D341Med (cell line): ENCODE data around the gene PPA1.
A peak's percentile ranks its signal among the peaks of the same experiment; 100 is the strongest.
"Not testable (repeated sequence)": the region's sequence is repeated elsewhere in the genome, so short reads cannot be mapped to it uniquely, and the experiment has no call there.

Experiments used
- DNase-seq: peaks from one replicate; pipeline ENCODE4 v3.0.0; 2012; ENCODE audit warnings: low spot score

The PPA1 gene

GRCh38 chr10:70254778-70255328 lies 21.6 kb upstream of the PPA1 start:
- no peak for DNase-seq

GRCh38 chr10:70253878-70254765 lies 20.9 kb upstream of the PPA1 start:
- DNase-seq = no peak

- no peak for DNase-seq
Observed at GRCh38 chr10:70250961-70251680, 17.9 kb upstream of the PPA1 start.

- no peak for DNase-seq
Observed at GRCh38 chr10:70247360-70247759, 14.1 kb upstream of the PPA1 start.

- no peak for DNase-seq
Observed at GRCh38 chr10:70241081-70241480, 7.9 kb upstream of the PPA1 start.

- DNase-seq = not testable (repeated sequence)
Observed at GRCh38 chr10:70239986-70240385, 6.8 kb upstream of the PPA1 start.

- not testable (repeated sequence) for DNase-seq
Observed at GRCh38 chr10:70239077-70239976, 6.1 kb upstream of the PPA1 start.

GRCh38 chr10:70237958-70238536 lies 4.8 kb upstream of the PPA1 start:
- DNase-seq = not testable (repeated sequence)

- DNase-seq = no peak
Observed at GRCh38 chr10:70234668-70235447, 1.6 kb upstream of the PPA1 start.

- DNase-seq = peak; percentile 47
Observed at GRCh38 chr10:70233939-70234300, 691 bp upstream of the PPA1 start.

GRCh38 chr10:70232859-70233108 lies 445 bp downstream of the PPA1 start:
- no peak for DNase-seq

GRCh38 chr10:70232155-70232858 lies 922 bp downstream of the PPA1 start:
- DNase-seq = no peak

- DNase-seq = no peak
Observed at GRCh38 chr10:70228491-70228890, 4.7 kb downstream of the PPA1 start.

- no peak for DNase-seq
Observed at GRCh38 chr10:70227548-70228320, 5.5 kb downstream of the PPA1 start.

GRCh38 chr10:70223728-70224127 lies 9.5 kb downstream of the PPA1 start:
- DNase-seq = no peak

- DNase-seq = not testable (repeated sequence)
Observed at GRCh38 chr10:70222811-70223447, 10.3 kb downstream of the PPA1 start.

GRCh38 chr10:70222340-70222794 lies 10.9 kb downstream of the PPA1 start:
- no peak for DNase-seq

GRCh38 chr10:70221030-70221429 lies 12.2 kb downstream of the PPA1 start:
- DNase-seq = no peak

- no peak for DNase-seq
Observed at GRCh38 chr10:70212879-70213278, 20.4 kb downstream of the PPA1 start.
